ENCODE results near the gene TAS1R3.
A peak's percentile ranks its signal among the peaks of the same experiment; 100 is the strongest.

TAS1R3 gene

GRCh38 chr1:1304331-1305299 lies 26.5 kb upstream of the TAS1R3 start:
- Histone ChIP-seq H2BK15ac (replicated peaks; ENCODE audit: low read depth) (no peak overlapping the region), H3K79me1 (ENCODE audit: low read length) (peaks cover 11% of the 10 kb centered on the region), H2BK120ac (ENCODE audit: low read depth, low read length) (no peak overlapping the region), H3K27ac (ENCODE audit: low read depth, low read length) (peak overlapping the region; percentile 68), H3K4ac (ENCODE audit: low read depth, low read length) (no peak overlapping the region), H3K4me2 (ENCODE audit: low read length) (peak overlapping the region; percentile 30), H3K18ac (ENCODE audit: low read length) (peak overlapping the region; percentile 5), H4K8ac (ENCODE audit: low read depth, low read length) (no peak overlapping the region), H2AK5ac (ENCODE audit: low read length) (no peak overlapping the region), H2BK5ac (ENCODE audit: low read length) (no peak overlapping the region), H3K36me3 (ENCODE audit: control insufficient read depth, insufficient read depth, low read length) (no peaks in the 10 kb centered on the region), H4K5ac (ENCODE audit: low read length) (no peak overlapping the region), H3K56ac (ENCODE audit: low read length) (peak overlapping the region; percentile 78), H3K4me3 (ENCODE audit: low read length) (no peak overlapping the region), H3K23ac (ENCODE audit: low read length) (no peak overlapping the region), H3K27me3 (ENCODE audit: insufficient read depth, low read length, poor library complexity) (no peaks in the 10 kb centered on the region), H3K79me2 (ENCODE audit: control insufficient read depth, insufficient read depth, low read length) (peaks cover 3% of the 10 kb centered on the region), H3K4me1 (ENCODE audit: control insufficient read depth, low read depth, low read length) (peaks cover 11% of the 10 kb centered on the region), H3K9ac (ENCODE audit: low read length) (peak overlapping the region; percentile 65)
- DNase-seq, result peak; percentile 93
- no CpG with 5 or more reads among the region's 29 CpGs for WGBS (ENCODE audit: extremely low coverage, insufficient coverage, low lambda C conversion rate)

- H3K23ac ChIP-seq (ENCODE audit: low read length), result no peak overlapping the region
- no peak overlapping the region for H2BK5ac ChIP-seq (ENCODE audit: low read length)
- H2BK15ac ChIP-seq (replicated peaks; ENCODE audit: low read depth), result no peak overlapping the region
- peak overlapping the region; percentile 70 for H3K4ac ChIP-seq (ENCODE audit: low read depth, low read length)
- H4K8ac ChIP-seq (ENCODE audit: low read depth, low read length), result no peak overlapping the region
- peak overlapping the region; percentile 68 for H3K27ac ChIP-seq (ENCODE audit: low read depth, low read length)
- H2AK5ac ChIP-seq (ENCODE audit: low read length), result no peak overlapping the region
- peaks cover 2% of the 10 kb centered on the region for H3K36me3 ChIP-seq (ENCODE audit: control insufficient read depth, insufficient read depth, low read length)
- peak overlapping the region; percentile 65 for H3K9ac ChIP-seq (ENCODE audit: low read length)
- H2BK120ac ChIP-seq (ENCODE audit: low read depth, low read length), result no peak overlapping the region
- peak overlapping the region; percentile 10 for H3K4me2 ChIP-seq (ENCODE audit: low read length)
- no CpG with 5 or more reads among the region's 25 CpGs for WGBS (ENCODE audit: extremely low coverage, insufficient coverage, low lambda C conversion rate)
- H4K5ac ChIP-seq (ENCODE audit: low read length), result no peak overlapping the region
- peaks cover 11% of the 10 kb centered on the region for H3K4me1 ChIP-seq (ENCODE audit: control insufficient read depth, low read depth, low read length)
- H3K56ac ChIP-seq (ENCODE audit: low read length), result peak overlapping the region; percentile 82
- H3K4me3 ChIP-seq (ENCODE audit: low read length), result no peak overlapping the region
- peak; percentile 72 for DNase-seq
- H3K18ac ChIP-seq (ENCODE audit: low read length), result peak overlapping the region; percentile 43
- H3K27me3 ChIP-seq (ENCODE audit: insufficient read depth, low read length, poor library complexity), result no peaks in the 10 kb centered on the region
- H3K79me1 ChIP-seq (ENCODE audit: low read length), result peaks cover 11% of the 10 kb centered on the region
- peaks cover 3% of the 10 kb centered on the region for H3K79me2 ChIP-seq (ENCODE audit: control insufficient read depth, insufficient read depth, low read length)
Measured at GRCh38 chr1:1305300-1306069, 25.6 kb upstream of the TAS1R3 start.

- Histone ChIP-seq H3K36me3 (ENCODE audit: control insufficient read depth, insufficient read depth, low read length) (peaks cover 2% of the 10 kb centered on the region), H4K8ac (ENCODE audit: low read depth, low read length) (no peak overlapping the region), H3K27ac (ENCODE audit: low read depth, low read length) (no peak overlapping the region), H3K4me2 (ENCODE audit: low read length) (no peak overlapping the region), H3K4ac (ENCODE audit: low read depth, low read length) (peak overlapping the region; percentile 70), H3K4me1 (ENCODE audit: control insufficient read depth, low read depth, low read length) (peaks cover 11% of the 10 kb centered on the region), H3K18ac (ENCODE audit: low read length) (peak overlapping the region; percentile 43), H2BK15ac (replicated peaks; ENCODE audit: low read depth) (no peak overlapping the region), H2BK120ac (ENCODE audit: low read depth, low read length) (no peak overlapping the region), H2AK5ac (ENCODE audit: low read length) (no peak overlapping the region), H3K23ac (ENCODE audit: low read length) (no peak overlapping the region), H3K27me3 (ENCODE audit: insufficient read depth, low read length, poor library complexity) (no peaks in the 10 kb centered on the region), H3K9ac (ENCODE audit: low read length) (peak overlapping the region; percentile 62), H4K5ac (ENCODE audit: low read length) (no peak overlapping the region), H3K79me2 (ENCODE audit: control insufficient read depth, insufficient read depth, low read length) (peaks cover 3% of the 10 kb centered on the region), H3K4me3 (ENCODE audit: low read length) (no peak overlapping the region), H3K79me1 (ENCODE audit: low read length) (peaks cover 11% of the 10 kb centered on the region), H3K56ac (ENCODE audit: low read length) (peak overlapping the region; percentile 95), H2BK5ac (ENCODE audit: low read length) (no peak overlapping the region)
- DNase-seq, result peak; percentile 54
- WGBS (ENCODE audit: extremely low coverage, insufficient coverage, low lambda C conversion rate), result no CpG with 5 or more reads among the region's 11 CpGs
Measured at GRCh38 chr1:1306070-1306660, 24.9 kb upstream of the TAS1R3 start.

GRCh38 chr1:1306661-1307260 lies 24.3 kb upstream of the TAS1R3 start:
- WGBS (ENCODE audit: extremely low coverage, insufficient coverage, low lambda C conversion rate), result no CpG with 5 or more reads among the region's 27 CpGs

GRCh38 chr1:1307261-1307922 lies 23.7 kb upstream of the TAS1R3 start:
- Histone ChIP-seq H4K8ac (ENCODE audit: low read depth, low read length) (no peak overlapping the region), H3K4me1 (ENCODE audit: control insufficient read depth, low read depth, low read length) (peaks cover 11% of the 10 kb centered on the region), H3K23ac (ENCODE audit: low read length) (no peak overlapping the region), H3K79me2 (ENCODE audit: control insufficient read depth, insufficient read depth, low read length) (peaks cover 3% of the 10 kb centered on the region), H4K5ac (ENCODE audit: low read length) (no peak overlapping the region), H3K27ac (ENCODE audit: low read depth, low read length) (peak overlapping the region; percentile 26), H3K79me1 (ENCODE audit: low read length) (peaks cover 11% of the 10 kb centered on the region), H3K18ac (ENCODE audit: low read length) (peak overlapping the region; percentile 15), H3K56ac (ENCODE audit: low read length) (peak overlapping the region; percentile 95), H3K36me3 (ENCODE audit: control insufficient read depth, insufficient read depth, low read length) (peaks cover 5% of the 10 kb centered on the region), H3K9ac (ENCODE audit: low read length) (peak overlapping the region; percentile 94), H2AK5ac (ENCODE audit: low read length) (no peak overlapping the region), H2BK5ac (ENCODE audit: low read length) (no peak overlapping the region), H2BK15ac (replicated peaks; ENCODE audit: low read depth) (no peak overlapping the region), H3K4me3 (ENCODE audit: low read length) (peak overlapping the region; percentile 74), H3K27me3 (ENCODE audit: insufficient read depth, low read length, poor library complexity) (no peaks in the 10 kb centered on the region), H3K4ac (ENCODE audit: low read depth, low read length) (peak overlapping the region; percentile 73), H2BK120ac (ENCODE audit: low read depth, low read length) (no peak overlapping the region), H3K4me2 (ENCODE audit: low read length) (peak overlapping the region; percentile 89)
- WGBS (ENCODE audit: extremely low coverage, insufficient coverage, low lambda C conversion rate), result no CpG with 5 or more reads among the region's 83 CpGs
- DNase-seq, result no peak

More at GRCh38 chr1:1306661-1307260, 24.3 kb upstream of the TAS1R3 start:
- Histone ChIP-seq H3K27me3 (ENCODE audit: insufficient read depth, low read length, poor library complexity) (no peaks in the 10 kb centered on the region), H3K36me3 (ENCODE audit: control insufficient read depth, insufficient read depth, low read length) (peaks cover 5% of the 10 kb centered on the region), H4K5ac (ENCODE audit: low read length) (no peak overlapping the region), H3K4ac (ENCODE audit: low read depth, low read length) (no peak overlapping the region), H3K18ac (ENCODE audit: low read length) (no peak overlapping the region), H3K23ac (ENCODE audit: low read length) (no peak overlapping the region), H2BK5ac (ENCODE audit: low read length) (no peak overlapping the region), H2AK5ac (ENCODE audit: low read length) (peak overlapping the region; percentile 17), H3K79me2 (ENCODE audit: control insufficient read depth, insufficient read depth, low read length) (peaks cover 3% of the 10 kb centered on the region), H3K79me1 (ENCODE audit: low read length) (peaks cover 11% of the 10 kb centered on the region), H3K4me1 (ENCODE audit: control insufficient read depth, low read depth, low read length) (peaks cover 11% of the 10 kb centered on the region), H3K4me3 (ENCODE audit: low read length) (peak overlapping the region; percentile 74), H2BK120ac (ENCODE audit: low read depth, low read length) (no peak overlapping the region), H4K8ac (ENCODE audit: low read depth, low read length) (no peak overlapping the region), H3K9ac (ENCODE audit: low read length) (peak overlapping the region; percentile 94), H3K4me2 (ENCODE audit: low read length) (peak overlapping the region; percentile 89), H3K56ac (ENCODE audit: low read length) (peak overlapping the region; percentile 95), H2BK15ac (replicated peaks; ENCODE audit: low read depth) (no peak overlapping the region), H3K27ac (ENCODE audit: low read depth, low read length) (no peak overlapping the region)
- DNase-seq, result no peak
